Measurements from ENCODE around the gene EPHA3.

The EPHA3 gene

DNA sequence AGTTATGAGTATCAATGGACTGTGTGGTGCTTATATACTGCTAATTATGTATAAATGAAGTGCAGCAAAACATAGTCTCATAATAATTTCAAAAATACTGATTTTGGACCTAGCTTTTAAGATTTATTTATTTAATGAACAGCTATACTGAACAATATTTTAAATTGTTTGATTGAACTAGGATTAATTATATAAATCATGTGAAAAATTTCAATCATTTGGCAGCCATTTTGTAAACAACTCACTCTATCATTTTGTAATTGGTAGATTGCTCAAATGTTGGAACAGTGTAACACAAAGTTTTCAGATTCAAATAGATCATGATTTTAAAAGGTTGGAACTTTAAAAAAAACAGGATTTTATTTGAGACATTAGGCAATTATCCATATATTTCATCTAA lies 47.0 kb downstream of the EPHA3 start:
- H3K4me3 ChIP-seq (ENCODE audit: low read depth, low read length): no peak overlapping the region
- no peak for DNase-seq (ENCODE audit: low read depth, low spot score)
- TF ChIP-seq, protein P1, sequence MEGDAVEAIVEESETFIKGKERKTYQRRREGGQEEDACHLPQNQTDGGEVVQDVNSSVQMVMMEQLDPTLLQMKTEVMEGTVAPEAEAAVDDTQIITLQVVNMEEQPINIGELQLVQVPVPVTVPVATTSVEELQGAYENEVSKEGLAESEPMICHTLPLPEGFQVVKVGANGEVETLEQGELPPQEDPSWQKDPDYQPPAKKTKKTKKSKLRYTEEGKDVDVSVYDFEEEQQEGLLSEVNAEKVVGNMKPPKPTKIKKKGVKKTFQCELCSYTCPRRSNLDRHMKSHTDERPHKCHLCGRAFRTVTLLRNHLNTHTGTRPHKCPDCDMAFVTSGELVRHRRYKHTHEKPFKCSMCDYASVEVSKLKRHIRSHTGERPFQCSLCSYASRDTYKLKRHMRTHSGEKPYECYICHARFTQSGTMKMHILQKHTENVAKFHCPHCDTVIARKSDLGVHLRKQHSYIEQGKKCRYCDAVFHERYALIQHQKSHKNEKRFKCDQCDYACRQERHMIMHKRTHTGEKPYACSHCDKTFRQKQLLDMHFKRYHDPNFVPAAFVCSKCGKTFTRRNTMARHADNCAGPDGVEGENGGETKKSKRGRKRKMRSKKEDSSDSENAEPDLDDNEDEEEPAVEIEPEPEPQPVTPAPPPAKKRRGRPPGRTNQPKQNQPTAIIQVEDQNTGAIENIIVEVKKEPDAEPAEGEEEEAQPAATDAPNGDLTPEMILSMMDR (IDR thresholded peaks at IDR 0.05; ENCODE audit: insufficient read depth, low read length, missing control alignments): no peak
- ChIA-PET CTCF (no interaction called here), POLR2A (no interaction called here)

DNA sequence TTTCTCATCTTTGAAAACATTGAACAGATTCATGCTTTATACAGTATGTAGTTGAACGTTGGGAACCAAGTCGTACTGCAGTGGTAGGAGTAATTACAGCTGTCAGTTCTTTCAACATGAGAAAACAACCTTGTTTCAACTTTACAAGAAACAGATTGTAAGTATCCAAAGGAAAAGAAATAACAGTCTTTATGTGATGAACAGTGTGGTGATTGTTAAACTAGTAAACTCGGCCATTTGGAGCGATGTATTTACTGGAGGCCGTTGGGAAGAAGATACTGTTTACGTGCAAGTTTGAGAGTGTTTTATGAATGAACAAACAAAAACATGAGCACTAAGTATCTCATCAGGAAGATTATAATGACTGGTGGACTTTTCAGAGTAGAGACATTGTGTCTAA lies 48.4 kb downstream of the EPHA3 start:
- no peak for DNase-seq (ENCODE audit: low read depth, low spot score)
- ChIA-PET CTCF (no interaction called here), POLR2A (no interaction called here)
- TF ChIP-seq, protein P1 (IDR thresholded peaks at IDR 0.05; ENCODE audit: insufficient read depth, low read length, missing control alignments): no peak
- H3K4me3 ChIP-seq (ENCODE audit: low read depth, low read length): no peak overlapping the region

DNA sequence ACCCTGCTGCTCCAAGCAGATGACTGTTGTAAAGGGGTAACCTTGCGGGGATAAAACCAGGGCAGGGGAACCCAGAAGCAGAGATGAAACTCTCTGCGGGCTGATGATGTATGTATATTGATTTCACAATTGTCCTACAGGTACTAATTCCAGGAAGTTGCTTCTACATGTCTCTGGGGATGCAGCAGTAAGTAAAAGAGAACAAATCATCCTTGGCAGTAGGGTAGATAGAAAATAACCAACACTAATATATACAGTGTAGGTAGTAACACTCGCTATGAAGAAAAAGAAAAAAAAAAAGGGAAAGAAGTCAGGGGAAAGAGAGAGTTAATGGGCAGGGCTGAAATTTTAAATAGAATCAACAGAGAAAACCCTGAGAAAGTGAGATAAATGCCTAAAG lies 50.2 kb downstream of the EPHA3 start:
- ChIA-PET CTCF (no interaction called here), POLR2A (no interaction called here)
- TF ChIP-seq, protein P1 (IDR thresholded peaks at IDR 0.05; ENCODE audit: insufficient read depth, low read length, missing control alignments): no peak
- no peak for DNase-seq (ENCODE audit: low read depth, low spot score)
- H3K4me3 ChIP-seq (ENCODE audit: low read depth, low read length): no peak overlapping the region

DNA sequence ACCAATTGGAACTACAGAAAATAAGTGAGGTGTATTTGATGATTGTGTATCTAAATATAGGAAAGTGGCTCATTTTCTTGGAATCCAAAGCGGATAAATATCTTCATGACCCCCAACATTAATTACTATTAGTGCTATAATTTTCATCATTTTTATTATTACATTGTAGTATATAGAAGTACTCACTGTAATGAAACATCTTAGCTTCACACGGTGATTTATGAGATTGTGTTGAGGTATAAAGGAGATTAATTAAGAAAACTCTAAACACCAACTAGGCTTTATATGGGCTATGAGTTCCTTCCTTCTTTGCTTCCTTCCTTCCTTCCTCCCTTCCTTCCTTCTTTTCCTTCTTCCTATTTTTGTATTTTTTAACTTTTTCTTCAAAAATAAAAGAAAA lies 52.2 kb downstream of the EPHA3 start:
- no peak overlapping the region for H3K4me3 ChIP-seq (ENCODE audit: low read depth, low read length)
- no peak for DNase-seq (ENCODE audit: low read depth, low spot score)
- ChIA-PET CTCF (no interaction called here), POLR2A (no interaction called here)
- TF ChIP-seq, protein P1 (IDR thresholded peaks at IDR 0.05; ENCODE audit: insufficient read depth, low read length, missing control alignments): no peak

DNA sequence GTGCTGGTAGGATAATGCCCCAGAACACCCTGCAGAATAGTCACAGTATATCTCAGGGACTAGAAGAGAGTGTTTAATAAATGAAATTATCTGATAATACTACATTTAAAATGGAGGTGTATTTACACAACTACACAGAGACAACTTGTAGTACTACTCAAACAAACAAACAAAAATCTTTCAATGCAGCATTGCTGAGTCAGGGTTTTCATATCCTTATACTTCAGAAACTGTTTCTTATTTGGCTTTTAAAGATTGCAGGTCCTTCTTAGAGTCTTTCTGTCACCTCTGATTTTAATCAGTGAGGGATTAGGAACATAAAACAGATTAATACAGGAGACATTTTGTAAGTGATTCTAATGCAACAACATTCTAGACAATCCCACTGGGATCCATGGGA lies 57.4 kb downstream of the EPHA3 start:
- DNase-seq (ENCODE audit: low read depth, low spot score): no peak
- H3K4me3 ChIP-seq (ENCODE audit: low read depth, low read length): no peak overlapping the region
- CTCF ChIA-PET: no interaction called here
- POLR2A ChIA-PET: no interaction called here
- TF ChIP-seq, protein P1 (IDR thresholded peaks at IDR 0.05; ENCODE audit: insufficient read depth, low read length, missing control alignments): no peak

DNA sequence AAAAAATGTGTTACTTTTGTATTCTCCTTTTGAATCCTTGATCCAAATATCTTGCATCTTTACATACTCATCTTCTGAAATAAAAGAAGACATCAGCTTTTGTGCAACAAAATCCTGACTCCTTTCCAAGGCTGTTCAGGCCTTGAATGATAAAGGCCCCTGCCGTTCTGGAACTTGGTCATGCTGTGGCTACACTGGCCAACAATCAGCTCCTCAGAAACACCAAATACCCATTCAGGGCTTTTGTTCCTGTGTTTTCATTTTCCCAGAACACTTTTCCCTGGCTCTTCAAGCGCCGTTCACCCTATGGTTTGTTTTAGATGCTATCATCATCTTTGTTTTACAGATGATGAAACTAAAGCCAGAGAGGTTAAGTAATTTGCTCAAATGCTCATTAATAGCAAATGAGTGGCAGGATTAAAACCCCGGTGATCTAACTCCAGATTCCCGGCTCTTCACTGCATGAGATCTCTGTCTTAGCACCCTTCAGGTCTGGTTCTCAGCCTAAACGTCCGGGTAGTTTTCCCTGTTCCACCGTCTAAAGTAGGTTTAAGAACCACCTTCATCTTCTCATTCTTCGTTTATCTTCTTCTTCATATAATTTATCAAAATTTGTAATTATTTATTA lies 58.3 kb downstream of the EPHA3 start:
- ChIA-PET POLR2A (no interaction called here), CTCF (no interaction called here)
- no peak for DNase-seq (ENCODE audit: low read depth, low spot score)
- no peak overlapping the region for H3K4me3 ChIP-seq (ENCODE audit: low read depth, low read length)
- TF ChIP-seq, protein P1 (IDR thresholded peaks at IDR 0.05; ENCODE audit: insufficient read depth, low read length, missing control alignments): no peak

Data from AG04449 (cell line).